HepG2 (cell line): ENCODE results near the gene GPR31. TPM values are rescaled to one million over a fixed set of nuclear protein-coding genes. Genes with fewer than 3 reads are reported as not detected.

Source experiments
- ARID4A ChIP-seq: sonication (generic); formaldehyde crosslinking; IDR thresholded peaks from 2 replicates; pipeline ENCODE4 v1.5.0; 2020; ENCODE audit warnings: mild to moderate bottlenecking, missing genetic modification reagents, borderline replicate concordance
- ATF4 ChIP-seq, 2 experiments: fragments of 450-650 bp in 1 of 2; sonication (generic) in 1 of 2; formaldehyde crosslinking; IDR thresholded peaks; 2 replicates each; pipeline versions ENCODE4 v1.5.0 to v1.8.0; 2020 to 2022; ENCODE audit warnings: mild to moderate bottlenecking in 1 of 2, missing genetic modification reagents in 1 of 2
- ERF ChIP-seq: IDR thresholded peaks from 2 replicates; pipeline ENCODE4 v1.6.1; 2018; ENCODE audit warnings: missing biosample characterization, missing genetic modification reagents
- FOXA1 ChIP-seq, 2 experiments: fragments of 450-650 bp in 1 of 2; sonication (generic) in 1 of 2; formaldehyde crosslinking in 1 of 2; IDR thresholded peaks; 2 replicates each; pipeline versions ENCODE4 v1.4.0 to v1.6.1; 2016 to 2020; ENCODE audit warnings: missing genetic modification reagents in 1 of 2
- GZF1 ChIP-seq: sonication (generic); formaldehyde crosslinking; IDR thresholded peaks from 2 replicates; pipeline ENCODE4 v1.5.1; 2020; ENCODE audit warnings: mild to moderate bottlenecking, missing genetic modification reagents
- MAF1 ChIP-seq: sonication (generic); formaldehyde crosslinking; IDR thresholded peaks from 2 replicates; pipeline ENCODE4 v1.5.0; 2020; ENCODE audit warnings: missing genetic modification reagents, borderline replicate concordance
- MTA3 ChIP-seq: sonication (generic); formaldehyde crosslinking; IDR thresholded peaks from 2 replicates; pipeline ENCODE4 v1.4.0; 2020; ENCODE audit warnings: missing genetic modification reagents
- NR1H2 ChIP-seq: sonication (generic); formaldehyde crosslinking; IDR thresholded peaks from 2 replicates; pipeline ENCODE4 v1.8.1; 2022; ENCODE audit warnings: low read depth, missing genetic modification reagents, borderline replicate concordance
- NR2C2 ChIP-seq: sonication (generic); formaldehyde crosslinking; IDR thresholded peaks from 2 replicates; pipeline ENCODE4 v1.4.0; 2020; ENCODE audit warnings: missing genetic modification reagents, mild to moderate bottlenecking, moderate library complexity, borderline replicate concordance
- PAX8 ChIP-seq: sonication (generic); formaldehyde crosslinking; IDR thresholded peaks from 2 replicates; pipeline ENCODE4 v1.8.0; 2022; ENCODE audit warnings: mild to moderate bottlenecking, missing genetic modification reagents, borderline replicate concordance
- POLR2AphosphoS2 ChIP-seq: IDR thresholded peaks from 2 replicates; pipeline ENCODE4 v1.6.1; 2011; ENCODE audit warnings: low read depth, low read length, improper control_type of control experiment
- SIN3A ChIP-seq: IDR thresholded peaks from 2 replicates; pipeline ENCODE4 v1.6.1; 2011; ENCODE audit warnings: low read depth, mild to moderate bottlenecking, control low read depth, low read length, borderline replicate concordance
- SMARCE1 ChIP-seq: fragments of 450-650 bp; IDR thresholded peaks from 2 replicates; pipeline ENCODE4 v1.6.1; 2017; ENCODE audit warnings: borderline replicate concordance
- TFE3 ChIP-seq: IDR thresholded peaks from 2 replicates; pipeline ENCODE4 v1.6.1; 2016
- TMF1 ChIP-seq: sonication (generic); formaldehyde crosslinking; IDR thresholded peaks from 2 replicates; pipeline ENCODE4 v1.8.1; 2022; ENCODE audit warnings: low read depth, missing genetic modification reagents
- U2AF2 ChIP-seq: fragments of 200-400 bp; formaldehyde crosslinking; IDR thresholded peaks from 2 replicates; pipeline ENCODE4 v1.6.1; 2017; ENCODE audit warnings: low read depth, mild to moderate bottlenecking, low read length
- ZNF510 ChIP-seq: sonication (generic); formaldehyde crosslinking; IDR thresholded peaks from 2 replicates; pipeline ENCODE4 v1.4.0; 2020; ENCODE audit warnings: low read depth, mild to moderate bottlenecking, missing genetic modification reagents
- ZNF556 ChIP-seq: sonication (generic); formaldehyde crosslinking; IDR thresholded peaks from 2 replicates; pipeline ENCODE4 v1.4.0; 2020; ENCODE audit warnings: mild to moderate bottlenecking, missing genetic modification reagents, borderline replicate concordance
- ZNF558 ChIP-seq: sonication (generic); formaldehyde crosslinking; IDR thresholded peaks from 2 replicates; pipeline ENCODE4 v1.9.0; 2022; ENCODE audit warnings: mild to moderate bottlenecking, missing genetic modification reagents, borderline replicate concordance
- ZNF652 ChIP-seq: IDR thresholded peaks from 2 replicates; pipeline ENCODE4 v1.6.1; 2016; ENCODE audit warnings: low read depth, borderline replicate concordance
- ZNF775 ChIP-seq: sonication (generic); formaldehyde crosslinking; IDR thresholded peaks from 2 replicates; pipeline ENCODE4 v1.4.0; 2020; ENCODE audit warnings: missing genetic modification reagents, mild to moderate bottlenecking, moderate library complexity, borderline replicate concordance
- ZNF841 ChIP-seq: sonication (generic); formaldehyde crosslinking; IDR thresholded peaks from 2 replicates; pipeline ENCODE4 v1.8.1; 2023; ENCODE audit warnings: missing genetic modification reagents, borderline replicate concordance
- polyA plus RNA-seq, 8 experiments: library from polyadenylated mRNA; depleted of rRNA in 3 of 8; stranded (reverse) in 7 of 8; unstranded in 1 of 8; fragments of >200 nt; fragmentation: Illumina TruSeq in 4 of 8; extraction: Trizol in 4 of 8; gene quantifications; 2 replicates each; pipeline versions ENCODE4 v1.2.1 to v1.2.3, GENCODE V29; 2011 to 2016; ENCODE audit warnings: low read depth in 4 of 8, missing spikeins in 1 of 8, mixed read lengths in 1 of 8; ENCODE audit not compliant: insufficient read depth in 1 of 8
- total RNA-seq, 5 experiments: library from RNA; depleted of rRNA; stranded (reverse); fragments of >200 nt; fragmentation: Illumina TruSeq; extraction: Trizol; gene quantifications; 2 replicates each; pipeline ENCODE4 v1.2.3, GENCODE V29; 2016; ENCODE audit warnings: low read depth in 1 of 5

GPR31 gene
- total and polyA plus RNA-seq, 2 of the 13 experiments (the other 11 are each of a cell fraction or from before 2014, with no cell fraction given): not detected

DNA sequence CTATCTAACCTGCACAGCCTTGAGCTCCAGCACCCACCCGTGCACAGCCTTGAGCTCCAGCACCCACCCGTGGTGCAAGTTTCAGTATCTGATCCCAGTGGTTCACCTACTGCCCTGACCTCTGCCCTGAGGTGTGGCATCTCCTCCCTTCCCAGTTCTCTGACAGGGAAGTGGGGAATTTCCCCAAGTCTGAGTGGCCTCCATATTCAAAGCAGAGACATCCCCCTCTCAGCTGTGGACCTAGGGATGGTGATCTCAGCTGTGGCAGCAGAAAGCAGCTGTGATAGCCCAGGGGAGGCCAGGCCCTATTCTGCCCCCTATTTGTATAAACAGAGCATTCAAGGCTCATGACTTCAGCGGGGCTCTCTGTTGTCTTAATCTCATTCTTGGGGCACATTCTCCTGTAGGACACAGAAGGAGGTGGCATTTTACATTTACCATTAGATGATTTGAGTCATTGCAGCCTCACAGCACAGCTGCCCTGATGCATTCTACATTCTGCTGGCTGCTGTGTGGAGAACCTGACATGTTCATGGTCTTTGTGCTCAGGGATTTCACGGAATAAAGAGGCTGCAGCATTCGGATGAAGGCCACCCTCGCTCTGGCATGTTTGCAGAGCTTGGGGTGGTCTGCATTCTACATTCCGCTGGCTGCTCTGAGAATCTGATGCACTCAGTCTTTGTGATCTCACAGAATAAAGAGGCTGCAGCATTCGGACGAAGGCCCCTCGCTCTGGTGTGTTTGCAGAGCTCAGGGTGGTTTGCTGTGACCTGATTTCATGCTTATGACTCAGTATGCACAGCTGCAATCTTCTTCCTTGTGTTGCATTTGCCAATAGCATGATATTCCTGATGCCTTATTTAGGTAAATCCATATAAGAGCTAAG, 16.9 kb downstream of the GPR31 start (continued):
- peak in 1 of 2 experiments; percentile 70; a peak in 2 of 4 replicates for TF ChIP-seq ATF4 (CRISPR knock-in tag; IDR thresholded peaks at IDR 0.05)
- TF ChIP-seq POLR2AphosphoS2: no peak
- TF ChIP-seq PAX8 (CRISPR knock-in tag): 0 out of 2 replicates have a peak, but pooled peaks have one; percentile 31
- TF ChIP-seq ZNF556 (CRISPR knock-in tag): peak; percentile 59; the same call in 1 of the 2 replicates
- TF ChIP-seq GZF1: no peak
- TF ChIP-seq ERF: peak; percentile 44; the same call in 1 of the 2 replicates
- TF ChIP-seq U2AF2: no peak
- no peak for TF ChIP-seq SMARCE1
- no peak for TF ChIP-seq MAF1 (CRISPR knock-in tag)
- TF ChIP-seq NR1H2 (CRISPR knock-in tag): no peak
- TF ChIP-seq TFE3 (CRISPR knock-in tag): no peak
- 0 out of 2 replicates have a peak, but pooled peaks have one; percentile 41 for TF ChIP-seq ARID4A
- TF ChIP-seq ZNF652: no peak
- 0 out of 2 replicates have a peak, but pooled peaks have one; percentile 35 for TF ChIP-seq ZNF775
- no peak for TF ChIP-seq ZNF841 (CRISPR knock-in tag)
- no peak for TF ChIP-seq TMF1 (CRISPR knock-in tag)
- TF ChIP-seq FOXA1 (IDR thresholded peaks at IDR 0.05): peak; percentile 59; the same call in 1 of the 2 replicates
- TF ChIP-seq FOXA1 (CRISPR knock-in tag; IDR thresholded peaks at IDR 0.05): peak; percentile 88
- TF ChIP-seq ZNF510 (CRISPR knock-in tag): 0 out of 2 replicates have a peak, but pooled peaks have one; percentile 26
- TF ChIP-seq SIN3A: peak; percentile 62; the same call in 1 of the 2 replicates
- TF ChIP-seq ZNF558 (CRISPR knock-in tag): no peak
- TF ChIP-seq NR2C2 (CRISPR knock-in tag): no peak
- TF ChIP-seq MTA3: no peak
